SU-DHL-6 (cell line): Measurements from ENCODE around the gene SCLT1.

Experiments used
- H2AFZ ChIP-seq: fragments of 200-600 bp; sonication (generic); 2 replicates; pipeline ENCODE4 v1.6.1; 2014; ENCODE audit warnings: low read depth, mild to moderate bottlenecking, moderate library complexity, mixed read lengths, antibody characterized with exemption, low read length; ENCODE audit not compliant: severe bottlenecking
- H3F3A ChIP-seq: fragments of 200-600 bp; shearing (Covaris generic); 2 replicates; pipeline ENCODE4 v1.6.0; 2016; ENCODE audit warnings: antibody characterized with exemption, mild to moderate bottlenecking; ENCODE audit not compliant: insufficient read depth
- H3K27ac ChIP-seq: fragments of 200-600 bp; sonication (generic); 2 replicates; pipeline ENCODE4 v1.5.1; 2016; ENCODE audit warnings: low read depth, mild to moderate bottlenecking, low read length, moderate library complexity, mixed read lengths
- H3K27me3 ChIP-seq: fragments of 200-600 bp; sonication (generic), shearing (Covaris generic); 2 replicates; pipeline ENCODE4 v1.6.0; 2014; ENCODE audit warnings: mild to moderate bottlenecking, low read length
- H3K36me3 ChIP-seq: fragments of 200-600 bp; sonication (generic); 2 replicates; pipeline ENCODE4 v1.6.1; 2014; ENCODE audit warnings: mild to moderate bottlenecking, low read length, mixed read lengths
- H3K4me2 ChIP-seq: fragments of 300-600, 200-600 bp; shearing (Covaris generic), sonication (generic); 2 replicates; pipeline ENCODE4 v1.6.0; 2014; ENCODE audit warnings: low read length, low read depth, mild to moderate bottlenecking; ENCODE audit not compliant: poor library complexity, severe bottlenecking
- H3K4me3 ChIP-seq: fragments of 200-600 bp; sonication (generic); 2 replicates; pipeline ENCODE4 v1.5.1; 2014; ENCODE audit warnings: antibody characterized with exemption, low read length, mild to moderate bottlenecking, mixed read lengths; ENCODE audit not compliant: insufficient read depth, poor library complexity, severe bottlenecking
- H3K79me2 ChIP-seq: fragments of 200-600 bp; sonication (generic); 2 replicates; pipeline ENCODE4 v1.6.1; 2014; ENCODE audit warnings: mild to moderate bottlenecking, low read length, moderate library complexity; ENCODE audit not compliant: insufficient read depth
- H3K9ac ChIP-seq: fragments of 200-600 bp; sonication (generic); 2 replicates; pipeline ENCODE4 v1.7.0; 2014; ENCODE audit warnings: mild to moderate bottlenecking, low read length
- H3K9me2 ChIP-seq: fragments of 200-600 bp; sonication (generic); replicated peaks from 2 replicates; pipeline ENCODE4 v1.6.1; 2014; ENCODE audit warnings: low read length; ENCODE audit not compliant: insufficient read depth
- H3K9me3 ChIP-seq: fragments of 200-600 bp; sonication (generic); 2 replicates; pipeline ENCODE4 v1.6.1; 2014; ENCODE audit warnings: low read length, mixed read lengths; ENCODE audit not compliant: insufficient read depth
- H4K20me1 ChIP-seq: fragments of 200-600 bp; sonication (generic); 2 replicates; pipeline ENCODE4 v1.6.1; 2014; ENCODE audit warnings: low read depth, mild to moderate bottlenecking, antibody characterized with exemption, low read length, moderate library complexity, mixed read lengths
- CTCF ChIP-seq: fragments of 200-600 bp; sonication (generic); IDR thresholded peaks from one replicate; pipeline ENCODE4 v1.5.1; 2017; ENCODE audit warnings: antibody characterized with exemption, mild to moderate bottlenecking, low read length, moderate library complexity; ENCODE audit not compliant: insufficient read depth, poor library complexity, severe bottlenecking
- EZH2phosphoT487 ChIP-seq: fragments of 200-600 bp; sonication (generic), shearing (Covaris generic); conservative IDR thresholded peaks from 2 replicates; pipeline ENCODE4 v1.6.1; 2018; ENCODE audit warnings: mild to moderate bottlenecking, antibody characterized with exemption, low read length, moderate library complexity, mixed read lengths

Gene SCLT1

DNA sequence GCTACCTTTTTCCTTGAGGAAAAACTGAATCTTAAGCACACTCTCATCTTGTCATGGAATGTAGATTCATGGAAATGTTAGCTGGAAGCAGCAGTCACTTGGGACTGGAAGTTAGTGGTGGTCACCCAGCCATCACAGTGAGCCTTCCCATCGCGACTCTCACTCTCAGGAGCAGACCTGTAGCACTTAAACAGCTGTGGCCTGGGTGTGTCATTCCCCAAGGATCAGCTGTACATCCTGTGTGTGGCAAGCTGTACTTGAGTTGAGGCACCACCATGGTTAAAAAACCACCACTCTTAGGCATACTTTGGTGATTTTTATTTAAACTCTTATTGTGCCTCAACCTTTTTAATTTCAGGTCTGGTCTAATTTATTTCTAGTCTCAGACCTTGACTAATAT is 237.1 kb downstream of the SCLT1 start:
- no peak overlapping the region for H3K4me2 ChIP-seq
- no peaks in the 10 kb centered on the region for H3K9me3 ChIP-seq
- H3K36me3 ChIP-seq: no peaks in the 10 kb centered on the region; the same call in 1 of the 2 replicates
- H3K27ac ChIP-seq: no peak overlapping the region
- no peaks in the 10 kb centered on the region for H4K20me1 ChIP-seq
- H3F3A ChIP-seq: no peaks in the 10 kb centered on the region
- no peak for TF ChIP-seq EZH2phosphoT487
- no peak for TF ChIP-seq CTCF
- H2AFZ ChIP-seq: no peak overlapping the region
- H3K4me3 ChIP-seq: no peak overlapping the region
- H3K79me2 ChIP-seq: no peaks in the 10 kb centered on the region; the same call in 1 of the 2 replicates
- no peak overlapping the region for H3K9ac ChIP-seq
- no peaks in the 10 kb centered on the region for H3K9me2 ChIP-seq
- no peaks in the 10 kb centered on the region for H3K27me3 ChIP-seq

GRCh38 chr4:128855621-128856020 is 237.7 kb downstream of the SCLT1 start:
- H2AFZ ChIP-seq: no peak overlapping the region
- no peak overlapping the region for H3K4me3 ChIP-seq
- no peaks in the 10 kb centered on the region for H4K20me1 ChIP-seq
- no peaks in the 10 kb centered on the region for H3K9me3 ChIP-seq
- H3K4me2 ChIP-seq: no peak overlapping the region
- no peaks in the 10 kb centered on the region for H3F3A ChIP-seq
- no peaks in the 10 kb centered on the region for H3K9me2 ChIP-seq
- no peaks in the 10 kb centered on the region; the same call in 1 of the 2 replicates for H3K79me2 ChIP-seq
- TF ChIP-seq CTCF (no peak), EZH2phosphoT487 (no peak)
- no peaks in the 10 kb centered on the region; the same call in 1 of the 2 replicates for H3K36me3 ChIP-seq
- no peak overlapping the region for H3K9ac ChIP-seq
- no peak overlapping the region for H3K27ac ChIP-seq
- no peaks in the 10 kb centered on the region for H3K27me3 ChIP-seq

DNA sequence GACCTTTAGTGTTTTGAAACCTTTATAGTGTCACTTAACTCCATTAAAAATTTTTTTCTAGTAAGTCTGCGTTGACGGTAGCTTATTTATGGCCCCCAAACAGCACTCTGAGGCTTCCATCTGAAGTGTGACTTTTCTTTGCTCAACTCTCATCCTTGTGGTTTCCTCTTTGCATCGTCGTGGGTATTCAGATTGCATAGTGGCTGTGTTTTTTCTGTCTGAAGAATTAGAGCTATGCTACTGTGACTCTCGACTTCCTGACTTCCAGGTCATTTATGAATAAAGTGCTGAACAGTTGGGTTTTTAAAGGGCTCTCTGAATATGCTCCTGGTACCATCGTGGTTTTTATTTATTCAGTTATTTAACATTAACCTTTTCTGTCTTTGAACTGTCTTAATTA is 238.9 kb downstream of the SCLT1 start:
- Histone ChIP-seq H3K27ac (no peak overlapping the region), H3K4me2 (no peak overlapping the region), H4K20me1 (no peaks in the 10 kb centered on the region), H3K36me3 (no peaks in the 10 kb centered on the region), H3K9me2 (no peaks in the 10 kb centered on the region), H3K9ac (no peak overlapping the region), H3K79me2 (no peaks in the 10 kb centered on the region; the same call in 1 of the 2 replicates), H3K4me3 (no peak overlapping the region), H2AFZ (no peak overlapping the region), H3K27me3 (no peaks in the 10 kb centered on the region), H3K9me3 (no peaks in the 10 kb centered on the region), H3F3A (no peaks in the 10 kb centered on the region)
- TF ChIP-seq EZH2phosphoT487 (no peak), CTCF (no peak)

DNA sequence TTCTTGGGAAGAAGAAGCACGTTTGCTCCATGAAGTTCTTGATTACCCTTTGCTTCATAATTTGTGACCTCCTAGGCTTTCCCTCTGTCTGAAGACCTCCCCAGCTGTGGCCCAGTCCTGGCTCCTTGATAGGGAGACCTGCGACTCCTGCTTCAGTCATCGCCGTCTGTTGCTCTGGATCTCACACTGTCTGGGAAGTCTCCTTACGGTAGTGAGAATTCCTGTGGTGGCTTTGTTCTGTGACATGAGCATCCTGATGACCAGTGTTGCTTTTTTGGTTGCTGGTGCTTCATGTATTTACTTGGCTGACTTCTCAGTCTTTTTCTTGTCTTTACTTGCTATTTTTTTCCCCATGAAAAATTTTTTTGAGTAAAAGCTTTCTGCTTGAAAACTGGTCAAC is 239.6 kb downstream of the SCLT1 start:
- no peaks in the 10 kb centered on the region; the same call in 1 of the 2 replicates for H3K79me2 ChIP-seq
- no peak overlapping the region for H3K27ac ChIP-seq

More for the DNA sequence above, 239.6 kb downstream of the SCLT1 start:
- Histone ChIP-seq H3K27me3 (no peaks in the 10 kb centered on the region), H2AFZ (no peak overlapping the region), H3K36me3 (no peaks in the 10 kb centered on the region), H3K4me2 (no peak overlapping the region), H3F3A (no peaks in the 10 kb centered on the region), H3K9me3 (no peaks in the 10 kb centered on the region), H3K9ac (no peak overlapping the region), H3K4me3 (no peak overlapping the region), H3K9me2 (no peaks in the 10 kb centered on the region), H4K20me1 (no peaks in the 10 kb centered on the region)
- no peak for TF ChIP-seq EZH2phosphoT487
- no peak for TF ChIP-seq CTCF
